Measurements from ENCODE around the gene C3orf20.

DNA sequence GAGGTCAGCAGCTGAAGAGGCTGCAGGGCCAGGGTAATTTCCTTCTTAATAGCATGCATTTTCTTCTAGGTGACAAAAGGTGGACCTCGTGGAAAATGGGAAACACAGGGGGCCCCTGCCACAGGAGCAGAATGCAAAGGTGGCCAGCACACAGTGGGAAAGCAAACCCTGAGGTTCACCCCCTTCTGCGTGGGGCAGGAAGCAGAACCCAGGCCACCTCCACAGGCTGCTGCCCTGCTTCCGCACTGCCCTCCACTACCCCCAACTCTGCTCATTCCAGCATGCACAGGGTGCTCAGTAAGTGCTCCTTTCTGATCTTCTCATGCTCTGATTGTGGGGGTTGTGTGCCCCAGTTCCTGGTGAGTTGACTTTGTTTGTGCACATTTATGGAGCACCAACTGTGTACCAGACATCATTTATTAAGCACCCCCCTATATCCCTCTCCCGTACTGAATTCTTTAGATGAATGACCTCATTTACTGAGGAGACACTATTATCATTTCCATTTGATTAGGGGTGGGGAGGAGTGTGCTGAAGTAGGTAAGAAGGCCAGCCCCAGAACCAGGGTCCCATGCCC is 131.1 kb downstream of the C3orf20 start:
- TF ChIP-seq, protein P1, sequence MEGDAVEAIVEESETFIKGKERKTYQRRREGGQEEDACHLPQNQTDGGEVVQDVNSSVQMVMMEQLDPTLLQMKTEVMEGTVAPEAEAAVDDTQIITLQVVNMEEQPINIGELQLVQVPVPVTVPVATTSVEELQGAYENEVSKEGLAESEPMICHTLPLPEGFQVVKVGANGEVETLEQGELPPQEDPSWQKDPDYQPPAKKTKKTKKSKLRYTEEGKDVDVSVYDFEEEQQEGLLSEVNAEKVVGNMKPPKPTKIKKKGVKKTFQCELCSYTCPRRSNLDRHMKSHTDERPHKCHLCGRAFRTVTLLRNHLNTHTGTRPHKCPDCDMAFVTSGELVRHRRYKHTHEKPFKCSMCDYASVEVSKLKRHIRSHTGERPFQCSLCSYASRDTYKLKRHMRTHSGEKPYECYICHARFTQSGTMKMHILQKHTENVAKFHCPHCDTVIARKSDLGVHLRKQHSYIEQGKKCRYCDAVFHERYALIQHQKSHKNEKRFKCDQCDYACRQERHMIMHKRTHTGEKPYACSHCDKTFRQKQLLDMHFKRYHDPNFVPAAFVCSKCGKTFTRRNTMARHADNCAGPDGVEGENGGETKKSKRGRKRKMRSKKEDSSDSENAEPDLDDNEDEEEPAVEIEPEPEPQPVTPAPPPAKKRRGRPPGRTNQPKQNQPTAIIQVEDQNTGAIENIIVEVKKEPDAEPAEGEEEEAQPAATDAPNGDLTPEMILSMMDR (IDR thresholded peaks at IDR 0.05) = no peak
- TF ChIP-seq POLR2A (IDR thresholded peaks at IDR 0.05) = no peak
